GM23338 (cell line): ENCODE data around the gene STRBP.

Experiments used
- CREB1 ChIP-seq: fragments of 250-450 bp; sonication (Bioruptor Pico); IDR thresholded peaks from 2 replicates; pipeline ENCODE4 v1.5.0; 2020; ENCODE audit warnings: low read depth, mild to moderate bottlenecking, moderate library complexity
- CTCF ChIP-seq, 2 experiments: fragments of 200-600 bp in 1 of 2; sonication (generic) in 1 of 2; conservative IDR thresholded peaks; 2 replicates each; pipeline versions ENCODE4 v1.5.1 to v1.6.1; 2016 to 2017; ENCODE audit warnings: antibody characterized with exemption in 2 of 2, low read depth in 2 of 2, mild to moderate bottlenecking in 2 of 2, moderate library complexity in 1 of 2
- EZH2 ChIP-seq: fragments of 200-600 bp; sonication (generic); IDR thresholded peaks from one replicate; pipeline ENCODE4 v1.8.0; 2017; ENCODE audit warnings: antibody characterized with exemption, mild to moderate bottlenecking, low read depth; ENCODE audit not compliant: unreplicated experiment
- EZH2phosphoT487 ChIP-seq: fragments of 200-600 bp; sonication (generic); IDR thresholded peaks from one replicate; pipeline ENCODE4 v1.8.1; 2018; ENCODE audit warnings: antibody characterized with exemption; ENCODE audit not compliant: unreplicated experiment
- JUNB ChIP-seq: IDR thresholded peaks from one replicate; pipeline ENCODE4 v1.6.1; 2016; ENCODE audit warnings: antibody characterized with exemption; ENCODE audit not compliant: unreplicated experiment
- NANOG ChIP-seq: IDR thresholded peaks from 2 replicates; pipeline ENCODE4 v1.6.1; 2016; ENCODE audit warnings: antibody characterized with exemption, borderline replicate concordance
- POLR2AphosphoS5 ChIP-seq: IDR thresholded peaks from 2 replicates; pipeline ENCODE4 v1.6.1; 2016; ENCODE audit warnings: antibody characterized with exemption, low read depth
- STAT1 ChIP-seq: IDR thresholded peaks from one replicate; pipeline ENCODE4 v1.6.1; 2016; ENCODE audit warnings: antibody characterized with exemption; ENCODE audit not compliant: unreplicated experiment
- ZNF114 ChIP-seq: fragments of 250-450 bp; sonication (Bioruptor Pico); IDR thresholded peaks from 2 replicates; pipeline ENCODE4 v1.5.0; 2020; ENCODE audit warnings: mild to moderate bottlenecking, moderate library complexity
- ZNF331 ChIP-seq: fragments of 250-450 bp; sonication (Bioruptor Pico); IDR thresholded peaks from 2 replicates; pipeline ENCODE4 v1.5.0; 2020; ENCODE audit warnings: low read depth, mild to moderate bottlenecking, moderate library complexity
- TF ChIP-seq, protein P1 (sequence below): IDR thresholded peaks from one replicate; pipeline ENCODE4 v1.6.1; 2018; ENCODE audit warnings: antibody characterized with exemption; ENCODE audit not compliant: unreplicated experiment
- TF ChIP-seq, protein P2 (sequence below): fragments of 250-450 bp; sonication (Bioruptor Pico); IDR thresholded peaks from 2 replicates; pipeline ENCODE4 v1.5.0; 2020; ENCODE audit warnings: mild to moderate bottlenecking, moderate library complexity

- TF ChIP-seq CTCF (conservative IDR thresholded peaks at IDR 0.05; ENCODE audit: low read depth in 2 of 2) (no peak), EZH2 (no peak), POLR2AphosphoS5 (no peak), JUNB (no peak), STAT1 (no peak), ZNF331 (no peak), EZH2phosphoT487 (no peak), CREB1 (CRISPR knock-in tag) (no peak), NANOG (no peak), ZNF114 (CRISPR knock-in tag) (no peak)
- TF ChIP-seq, protein P1, sequence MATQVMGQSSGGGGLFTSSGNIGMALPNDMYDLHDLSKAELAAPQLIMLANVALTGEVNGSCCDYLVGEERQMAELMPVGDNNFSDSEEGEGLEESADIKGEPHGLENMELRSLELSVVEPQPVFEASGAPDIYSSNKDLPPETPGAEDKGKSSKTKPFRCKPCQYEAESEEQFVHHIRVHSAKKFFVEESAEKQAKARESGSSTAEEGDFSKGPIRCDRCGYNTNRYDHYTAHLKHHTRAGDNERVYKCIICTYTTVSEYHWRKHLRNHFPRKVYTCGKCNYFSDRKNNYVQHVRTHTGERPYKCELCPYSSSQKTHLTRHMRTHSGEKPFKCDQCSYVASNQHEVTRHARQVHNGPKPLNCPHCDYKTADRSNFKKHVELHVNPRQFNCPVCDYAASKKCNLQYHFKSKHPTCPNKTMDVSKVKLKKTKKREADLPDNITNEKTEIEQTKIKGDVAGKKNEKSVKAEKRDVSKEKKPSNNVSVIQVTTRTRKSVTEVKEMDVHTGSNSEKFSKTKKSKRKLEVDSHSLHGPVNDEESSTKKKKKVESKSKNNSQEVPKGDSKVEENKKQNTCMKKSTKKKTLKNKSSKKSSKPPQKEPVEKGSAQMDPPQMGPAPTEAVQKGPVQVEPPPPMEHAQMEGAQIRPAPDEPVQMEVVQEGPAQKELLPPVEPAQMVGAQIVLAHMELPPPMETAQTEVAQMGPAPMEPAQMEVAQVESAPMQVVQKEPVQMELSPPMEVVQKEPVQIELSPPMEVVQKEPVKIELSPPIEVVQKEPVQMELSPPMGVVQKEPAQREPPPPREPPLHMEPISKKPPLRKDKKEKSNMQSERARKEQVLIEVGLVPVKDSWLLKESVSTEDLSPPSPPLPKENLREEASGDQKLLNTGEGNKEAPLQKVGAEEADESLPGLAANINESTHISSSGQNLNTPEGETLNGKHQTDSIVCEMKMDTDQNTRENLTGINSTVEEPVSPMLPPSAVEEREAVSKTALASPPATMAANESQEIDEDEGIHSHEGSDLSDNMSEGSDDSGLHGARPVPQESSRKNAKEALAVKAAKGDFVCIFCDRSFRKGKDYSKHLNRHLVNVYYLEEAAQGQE: no peak
- TF ChIP-seq, protein P2, sequence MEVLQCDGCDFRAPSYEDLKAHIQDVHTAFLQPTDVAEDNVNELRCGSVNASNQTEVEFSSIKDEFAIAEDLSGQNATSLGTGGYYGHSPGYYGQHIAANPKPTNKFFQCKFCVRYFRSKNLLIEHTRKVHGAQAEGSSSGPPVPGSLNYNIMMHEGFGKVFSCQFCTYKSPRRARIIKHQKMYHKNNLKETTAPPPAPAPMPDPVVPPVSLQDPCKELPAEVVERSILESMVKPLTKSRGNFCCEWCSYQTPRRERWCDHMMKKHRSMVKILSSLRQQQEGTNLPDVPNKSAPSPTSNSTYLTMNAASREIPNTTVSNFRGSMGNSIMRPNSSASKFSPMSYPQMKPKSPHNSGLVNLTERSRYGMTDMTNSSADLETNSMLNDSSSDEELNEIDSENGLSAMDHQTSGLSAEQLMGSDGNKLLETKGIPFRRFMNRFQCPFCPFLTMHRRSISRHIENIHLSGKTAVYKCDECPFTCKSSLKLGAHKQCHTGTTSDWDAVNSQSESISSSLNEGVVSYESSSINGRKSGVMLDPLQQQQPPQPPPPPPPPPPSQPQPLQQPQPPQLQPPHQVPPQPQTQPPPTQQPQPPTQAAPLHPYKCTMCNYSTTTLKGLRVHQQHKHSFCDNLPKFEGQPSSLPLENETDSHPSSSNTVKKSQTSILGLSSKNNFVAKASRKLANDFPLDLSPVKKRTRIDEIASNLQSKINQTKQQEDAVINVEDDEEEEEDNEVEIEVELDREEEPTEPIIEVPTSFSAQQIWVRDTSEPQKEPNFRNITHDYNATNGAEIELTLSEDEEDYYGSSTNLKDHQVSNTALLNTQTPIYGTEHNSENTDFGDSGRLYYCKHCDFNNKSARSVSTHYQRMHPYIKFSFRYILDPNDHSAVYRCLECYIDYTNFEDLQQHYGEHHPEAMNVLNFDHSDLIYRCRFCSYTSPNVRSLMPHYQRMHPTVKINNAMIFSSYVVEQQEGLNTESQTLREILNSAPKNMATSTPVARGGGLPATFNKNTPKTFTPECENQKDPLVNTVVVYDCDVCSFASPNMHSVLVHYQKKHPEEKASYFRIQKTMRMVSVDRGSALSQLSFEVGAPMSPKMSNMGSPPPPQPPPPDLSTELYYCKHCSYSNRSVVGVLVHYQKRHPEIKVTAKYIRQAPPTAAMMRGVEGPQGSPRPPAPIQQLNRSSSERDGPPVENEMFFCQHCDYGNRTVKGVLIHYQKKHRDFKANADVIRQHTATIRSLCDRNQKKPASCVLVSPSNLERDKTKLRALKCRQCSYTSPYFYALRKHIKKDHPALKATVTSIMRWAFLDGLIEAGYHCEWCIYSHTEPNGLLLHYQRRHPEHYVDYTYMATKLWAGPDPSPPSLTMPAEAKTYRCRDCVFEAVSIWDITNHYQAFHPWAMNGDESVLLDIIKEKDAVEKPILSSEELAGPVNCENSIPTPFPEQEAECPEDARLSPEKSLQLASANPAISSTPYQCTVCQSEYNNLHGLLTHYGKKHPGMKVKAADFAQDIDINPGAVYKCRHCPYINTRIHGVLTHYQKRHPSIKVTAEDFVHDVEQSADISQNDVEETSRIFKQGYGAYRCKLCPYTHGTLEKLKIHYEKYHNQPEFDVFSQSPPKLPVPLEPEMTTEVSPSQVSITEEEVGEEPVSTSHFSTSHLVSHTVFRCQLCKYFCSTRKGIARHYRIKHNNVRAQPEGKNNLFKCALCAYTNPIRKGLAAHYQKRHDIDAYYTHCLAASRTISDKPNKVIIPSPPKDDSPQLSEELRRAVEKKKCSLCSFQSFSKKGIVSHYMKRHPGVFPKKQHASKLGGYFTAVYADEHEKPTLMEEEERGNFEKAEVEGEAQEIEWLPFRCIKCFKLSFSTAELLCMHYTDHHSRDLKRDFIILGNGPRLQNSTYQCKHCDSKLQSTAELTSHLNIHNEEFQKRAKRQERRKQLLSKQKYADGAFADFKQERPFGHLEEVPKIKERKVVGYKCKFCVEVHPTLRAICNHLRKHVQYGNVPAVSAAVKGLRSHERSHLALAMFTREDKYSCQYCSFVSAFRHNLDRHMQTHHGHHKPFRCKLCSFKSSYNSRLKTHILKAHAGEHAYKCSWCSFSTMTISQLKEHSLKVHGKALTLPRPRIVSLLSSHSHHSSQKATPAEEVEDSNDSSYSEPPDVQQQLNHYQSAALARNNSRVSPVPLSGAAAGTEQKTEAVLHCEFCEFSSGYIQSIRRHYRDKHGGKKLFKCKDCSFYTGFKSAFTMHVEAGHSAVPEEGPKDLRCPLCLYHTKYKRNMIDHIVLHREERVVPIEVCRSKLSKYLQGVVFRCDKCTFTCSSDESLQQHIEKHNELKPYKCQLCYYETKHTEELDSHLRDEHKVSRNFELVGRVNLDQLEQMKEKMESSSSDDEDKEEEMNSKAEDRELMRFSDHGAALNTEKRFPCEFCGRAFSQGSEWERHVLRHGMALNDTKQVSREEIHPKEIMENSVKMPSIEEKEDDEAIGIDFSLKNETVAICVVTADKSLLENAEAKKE (CRISPR knock-in tag): no peak
These were observed 35.9 kb upstream of the STRBP start for GRCh38 chr9:123304340-123304691.
